Endothelial cell (in vitro differentiated cells): ENCODE measurements around the gene ARHGAP32. TPM values are rescaled to one million over a fixed set of nuclear protein-coding genes. Genes with fewer than 3 reads are reported as not detected.

Source experiments
- DNase-seq: peaks from one replicate; pipeline ENCODE4 v3.0.0; 2021; ENCODE audit warnings: low spot score
- H3K27ac Mint-ChIP-seq: one replicate; pipeline ENCODE4 v1.8.0; 2021; ENCODE audit warnings: mixed read lengths, inconsistent platforms; ENCODE audit not compliant: unreplicated experiment
- H3K27me3 Mint-ChIP-seq: one replicate; pipeline ENCODE4 v1.8.0; 2021; ENCODE audit warnings: mild to moderate bottlenecking, moderate library complexity, mixed read lengths, inconsistent platforms; ENCODE audit not compliant: unreplicated experiment
- H3K36me3 Mint-ChIP-seq: one replicate; pipeline ENCODE4 v1.8.0; 2021; ENCODE audit warnings: mild to moderate bottlenecking, low read depth, mixed read lengths, inconsistent platforms; ENCODE audit not compliant: unreplicated experiment
- H3K4me1 Mint-ChIP-seq: one replicate; pipeline ENCODE4 v1.8.0; 2021; ENCODE audit warnings: mild to moderate bottlenecking, mixed read lengths, inconsistent platforms; ENCODE audit not compliant: unreplicated experiment
- H3K4me3 Mint-ChIP-seq: one replicate; pipeline ENCODE4 v1.8.0; 2021; ENCODE audit warnings: mild to moderate bottlenecking, mixed read lengths, inconsistent platforms; ENCODE audit not compliant: unreplicated experiment
- H3K9me3 Mint-ChIP-seq: one replicate; pipeline ENCODE4 v1.8.0; 2021; ENCODE audit warnings: mixed read lengths, inconsistent platforms; ENCODE audit not compliant: unreplicated experiment
- CTCF ChIP-seq: fragments of 200-600 bp; sonication (generic); IDR thresholded peaks from one replicate; pipeline ENCODE4 v1.5.0; 2021; ENCODE audit warnings: antibody characterized with exemption; ENCODE audit not compliant: unreplicated experiment
- total RNA-seq: library from RNA; stranded (reverse); fragmentation: NEBNext Ultra II Directional; extraction: Animal tissue kit (Norgen Biotek cat#: 25700); gene quantifications from one replicate; pipeline ENCODE4 v1.2.1, GENCODE V29; 2021; ENCODE audit not compliant: unreplicated experiment

The ARHGAP32 gene
- total RNA-seq, 1 donor from 2014 or later: 14.5 TPM

GRCh38 chr11:128940156-128940555, 252.0 kb downstream of the ARHGAP32 start:
- Mint-ChIP-seq H3K36me3 (no peaks in the 10 kb centered on the region), H3K27ac (no peak overlapping the region), H3K9me3 (no peaks in the 10 kb centered on the region), H3K27me3 (peaks cover 4% of the 10 kb centered on the region), H3K4me3 (no peak overlapping the region), H3K4me1 (no peaks in the 10 kb centered on the region)
- no peak for TF ChIP-seq CTCF
- no peak for DNase-seq

GRCh38 chr11:128939591-128939990, 252.5 kb downstream of the ARHGAP32 start:
- Mint-ChIP-seq H3K4me3 (no peak overlapping the region), H3K4me1 (no peaks in the 10 kb centered on the region), H3K27me3 (peaks cover 3% of the 10 kb centered on the region), H3K9me3 (no peaks in the 10 kb centered on the region), H3K36me3 (no peaks in the 10 kb centered on the region), H3K27ac (no peak overlapping the region)
- no peak for TF ChIP-seq CTCF
- DNase-seq: no peak

GRCh38 chr11:128938156-128938885, 253.8 kb downstream of the ARHGAP32 start:
- Mint-ChIP-seq H3K4me1 (no peaks in the 10 kb centered on the region), H3K36me3 (no peaks in the 10 kb centered on the region), H3K27ac (no peak overlapping the region), H3K4me3 (no peak overlapping the region), H3K9me3 (no peaks in the 10 kb centered on the region), H3K27me3 (peaks cover 4% of the 10 kb centered on the region)
- no peak for TF ChIP-seq CTCF
- no peak for DNase-seq

GRCh38 chr11:128937480-128937879, 254.6 kb downstream of the ARHGAP32 start:
- Mint-ChIP-seq H3K27ac (no peak overlapping the region), H3K4me3 (no peak overlapping the region), H3K36me3 (no peaks in the 10 kb centered on the region), H3K27me3 (peaks cover 4% of the 10 kb centered on the region), H3K4me1 (no peaks in the 10 kb centered on the region), H3K9me3 (no peaks in the 10 kb centered on the region)
- no peak for DNase-seq
- TF ChIP-seq CTCF: no peak

- H3K4me1 Mint-ChIP-seq: no peaks in the 10 kb centered on the region
- H3K27me3 Mint-ChIP-seq: peaks cover 4% of the 10 kb centered on the region
Measured at GRCh38 chr11:128936606-128937251, 255.4 kb downstream of the ARHGAP32 start.

More at GRCh38 chr11:128936606-128937251, 255.4 kb downstream of the ARHGAP32 start:
- TF ChIP-seq CTCF: no peak
- no peak for DNase-seq
- H3K9me3 Mint-ChIP-seq: no peaks in the 10 kb centered on the region
- no peak overlapping the region for H3K4me3 Mint-ChIP-seq
- no peak overlapping the region for H3K27ac Mint-ChIP-seq
- no peaks in the 10 kb centered on the region for H3K36me3 Mint-ChIP-seq
